Loucy (cell line): ENCODE results near the gene ADAMTS2.

ENCODE experiments used
- H2AFZ ChIP-seq: fragments of 200-600 bp; sonication (generic); 2 replicates; pipeline ENCODE4 v1.6.0; 2016; ENCODE audit warnings: antibody characterized with exemption, mild to moderate bottlenecking, low read length, moderate library complexity
- H3F3A ChIP-seq: fragments of 200-600 bp; 2 replicates; pipeline ENCODE4 v1.6.0; 2016; ENCODE audit warnings: antibody characterized with exemption, low read depth, mild to moderate bottlenecking
- H3K27me3 ChIP-seq: fragments of 200-600 bp; sonication (generic); 2 replicates; pipeline ENCODE4 v1.6.1; 2014; ENCODE audit warnings: low read length, mild to moderate bottlenecking; ENCODE audit not compliant: insufficient read depth, poor library complexity, severe bottlenecking
- H3K36me3 ChIP-seq: fragments of 200-600 bp; sonication (generic); 2 replicates; pipeline ENCODE4 v1.6.1; 2016; ENCODE audit warnings: low read length; ENCODE audit not compliant: insufficient read depth
- H3K4me1 ChIP-seq: fragments of 200-600 bp; sonication (generic); 2 replicates; pipeline ENCODE4 v1.5.1; 2014; ENCODE audit warnings: low read length, mild to moderate bottlenecking; ENCODE audit not compliant: insufficient read depth, poor library complexity, severe bottlenecking
- H3K4me2 ChIP-seq: fragments of 200-600 bp; sonication (generic); 2 replicates; pipeline ENCODE4 v1.6.0; 2014; ENCODE audit warnings: antibody characterized with exemption, low read length, low read depth, mild to moderate bottlenecking; ENCODE audit not compliant: poor library complexity, severe bottlenecking
- H3K4me3 ChIP-seq: fragments of 200-600 bp; sonication (generic); 2 replicates; pipeline ENCODE4 v1.5.1; 2014; ENCODE audit warnings: low read length, mild to moderate bottlenecking, mixed read lengths; ENCODE audit not compliant: poor library complexity, severe bottlenecking
- H3K79me2 ChIP-seq: fragments of 200-600 bp; sonication (generic); 2 replicates; pipeline ENCODE4 v1.6.1; 2014; ENCODE audit warnings: low read length; ENCODE audit not compliant: insufficient read depth
- H3K9ac ChIP-seq: fragments of 200-600 bp; sonication (generic); 2 replicates; pipeline ENCODE4 v1.6.0; 2014; ENCODE audit warnings: mild to moderate bottlenecking, low read depth, low read length, moderate library complexity; ENCODE audit not compliant: poor library complexity, severe bottlenecking
- H3K9me2 ChIP-seq: fragments of 200-600 bp; sonication (generic); replicated peaks from 2 replicates; pipeline ENCODE4 v1.6.1; 2016; ENCODE audit warnings: low read depth, low read length, mixed read lengths
- H3K9me3 ChIP-seq: fragments of 200-600 bp; sonication (generic); 2 replicates; pipeline ENCODE4 v1.6.1; 2014; ENCODE audit warnings: mild to moderate bottlenecking, antibody characterized with exemption, low read length, low read depth; ENCODE audit not compliant: insufficient read depth
- H4K20me1 ChIP-seq: fragments of 200-600 bp; sonication (generic); 2 replicates; pipeline ENCODE4 v1.6.0; 2014; ENCODE audit warnings: antibody characterized with exemption, low read length, mild to moderate bottlenecking; ENCODE audit not compliant: insufficient read depth, poor library complexity, severe bottlenecking
- EZH2phosphoT487 ChIP-seq: fragments of 200-600 bp; IDR thresholded peaks from 2 replicates; pipeline ENCODE4 v1.6.1; 2018; ENCODE audit warnings: antibody characterized with exemption, mild to moderate bottlenecking, moderate library complexity, borderline replicate concordance
- TF ChIP-seq, protein P1 (sequence below): fragments of 200-600 bp; sonication (generic); conservative IDR thresholded peaks from 2 replicates; pipeline ENCODE4 v1.5.1; 2014; ENCODE audit warnings: mild to moderate bottlenecking, antibody characterized with exemption, low read length

The ADAMTS2 gene

DNA sequence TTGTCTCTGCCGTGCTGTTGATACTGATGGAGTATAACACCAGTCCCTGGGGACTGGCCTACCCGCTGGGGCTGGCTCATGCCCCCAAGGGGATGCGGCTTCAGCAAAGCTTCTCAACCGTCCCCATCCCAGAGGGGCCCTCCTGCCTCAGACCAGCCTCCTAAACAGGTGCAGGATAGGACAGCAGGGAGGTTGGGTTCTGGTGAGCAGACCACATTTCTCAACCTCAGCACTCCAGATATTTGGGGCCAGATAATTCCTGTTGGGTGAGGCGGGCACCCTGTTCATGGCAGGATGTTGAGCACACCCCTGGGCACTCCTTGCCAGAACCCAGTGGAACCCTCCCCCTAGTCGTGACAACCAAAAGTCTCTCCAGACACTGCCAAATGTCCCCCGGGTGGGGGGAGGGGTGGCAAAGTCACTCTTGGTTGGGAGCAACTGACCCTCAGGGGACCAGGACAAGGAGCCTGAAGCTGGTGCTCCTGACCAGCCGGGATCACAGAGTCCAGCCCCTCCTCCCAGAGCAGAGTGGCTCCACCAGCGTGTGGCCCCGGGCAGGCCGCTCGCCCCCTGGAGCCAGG lies 177.3 kb downstream of the ADAMTS2 start:
- no peak overlapping the region for H3K4me3 ChIP-seq
- no peak overlapping the region for H3K4me2 ChIP-seq
- no peak overlapping the region for H2AFZ ChIP-seq
- H3K9ac ChIP-seq = no peak overlapping the region
- H3K36me3 ChIP-seq = no peaks in the 10 kb centered on the region
- H3K9me2 ChIP-seq = no peaks in the 10 kb centered on the region
- H3K4me1 ChIP-seq = no peaks in the 10 kb centered on the region
- H3F3A ChIP-seq = no peaks in the 10 kb centered on the region
- no peaks in the 10 kb centered on the region; the same call in 1 of the 2 replicates for H3K9me3 ChIP-seq
- TF ChIP-seq, protein P1, sequence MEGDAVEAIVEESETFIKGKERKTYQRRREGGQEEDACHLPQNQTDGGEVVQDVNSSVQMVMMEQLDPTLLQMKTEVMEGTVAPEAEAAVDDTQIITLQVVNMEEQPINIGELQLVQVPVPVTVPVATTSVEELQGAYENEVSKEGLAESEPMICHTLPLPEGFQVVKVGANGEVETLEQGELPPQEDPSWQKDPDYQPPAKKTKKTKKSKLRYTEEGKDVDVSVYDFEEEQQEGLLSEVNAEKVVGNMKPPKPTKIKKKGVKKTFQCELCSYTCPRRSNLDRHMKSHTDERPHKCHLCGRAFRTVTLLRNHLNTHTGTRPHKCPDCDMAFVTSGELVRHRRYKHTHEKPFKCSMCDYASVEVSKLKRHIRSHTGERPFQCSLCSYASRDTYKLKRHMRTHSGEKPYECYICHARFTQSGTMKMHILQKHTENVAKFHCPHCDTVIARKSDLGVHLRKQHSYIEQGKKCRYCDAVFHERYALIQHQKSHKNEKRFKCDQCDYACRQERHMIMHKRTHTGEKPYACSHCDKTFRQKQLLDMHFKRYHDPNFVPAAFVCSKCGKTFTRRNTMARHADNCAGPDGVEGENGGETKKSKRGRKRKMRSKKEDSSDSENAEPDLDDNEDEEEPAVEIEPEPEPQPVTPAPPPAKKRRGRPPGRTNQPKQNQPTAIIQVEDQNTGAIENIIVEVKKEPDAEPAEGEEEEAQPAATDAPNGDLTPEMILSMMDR = no peak
- no peak for TF ChIP-seq EZH2phosphoT487
- H3K27me3 ChIP-seq = no peaks in the 10 kb centered on the region
- H4K20me1 ChIP-seq = no peaks in the 10 kb centered on the region
- H3K79me2 ChIP-seq = no peaks in the 10 kb centered on the region

DNA sequence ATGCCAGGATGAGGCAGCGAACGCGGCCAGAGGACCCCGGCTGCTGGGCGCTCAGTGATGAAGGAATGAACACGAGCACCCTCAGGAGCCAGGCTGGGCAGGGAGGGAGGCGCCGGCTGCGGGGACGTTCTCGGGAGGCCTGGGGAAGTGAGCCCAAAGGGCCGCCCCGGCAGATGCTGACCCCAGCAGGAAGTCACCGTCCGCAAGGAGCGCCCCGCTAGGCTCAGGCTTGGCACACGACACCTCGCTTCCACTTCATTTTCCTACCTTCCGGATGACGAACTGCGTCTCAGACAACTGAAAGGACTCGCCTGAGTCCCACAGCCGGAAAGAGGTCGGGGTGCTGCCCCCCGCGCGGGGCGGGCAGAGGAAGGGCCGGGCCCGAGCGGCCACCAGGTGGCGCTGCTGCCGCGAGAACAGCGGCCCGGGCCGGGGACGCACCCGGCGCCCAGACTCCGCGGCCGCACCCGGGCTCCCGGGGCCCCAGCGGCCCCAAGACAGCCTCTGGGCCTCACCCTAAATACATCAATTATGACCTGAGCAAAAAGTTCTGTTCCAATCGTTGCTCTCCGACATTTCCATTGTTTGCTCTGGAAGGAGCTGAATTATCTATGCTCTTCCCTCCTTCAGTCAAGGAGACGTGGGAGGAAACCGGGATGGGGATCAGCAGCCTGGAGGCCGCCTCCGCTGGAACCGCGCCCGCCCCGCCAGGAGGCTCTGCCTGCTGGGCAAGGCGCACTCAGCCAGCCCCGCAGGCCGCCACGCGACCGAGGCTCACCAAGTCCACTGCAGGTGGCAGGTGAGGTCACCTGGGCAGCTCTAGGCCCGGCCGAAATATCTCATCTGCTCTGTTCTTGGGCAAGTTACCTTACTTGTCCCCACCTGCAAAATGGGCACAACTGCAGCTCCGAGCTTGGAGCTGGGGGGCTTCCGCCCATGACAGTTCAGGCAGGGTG lies 178.1 kb downstream of the ADAMTS2 start:
- H3K4me2 ChIP-seq = no peak overlapping the region

DNA sequence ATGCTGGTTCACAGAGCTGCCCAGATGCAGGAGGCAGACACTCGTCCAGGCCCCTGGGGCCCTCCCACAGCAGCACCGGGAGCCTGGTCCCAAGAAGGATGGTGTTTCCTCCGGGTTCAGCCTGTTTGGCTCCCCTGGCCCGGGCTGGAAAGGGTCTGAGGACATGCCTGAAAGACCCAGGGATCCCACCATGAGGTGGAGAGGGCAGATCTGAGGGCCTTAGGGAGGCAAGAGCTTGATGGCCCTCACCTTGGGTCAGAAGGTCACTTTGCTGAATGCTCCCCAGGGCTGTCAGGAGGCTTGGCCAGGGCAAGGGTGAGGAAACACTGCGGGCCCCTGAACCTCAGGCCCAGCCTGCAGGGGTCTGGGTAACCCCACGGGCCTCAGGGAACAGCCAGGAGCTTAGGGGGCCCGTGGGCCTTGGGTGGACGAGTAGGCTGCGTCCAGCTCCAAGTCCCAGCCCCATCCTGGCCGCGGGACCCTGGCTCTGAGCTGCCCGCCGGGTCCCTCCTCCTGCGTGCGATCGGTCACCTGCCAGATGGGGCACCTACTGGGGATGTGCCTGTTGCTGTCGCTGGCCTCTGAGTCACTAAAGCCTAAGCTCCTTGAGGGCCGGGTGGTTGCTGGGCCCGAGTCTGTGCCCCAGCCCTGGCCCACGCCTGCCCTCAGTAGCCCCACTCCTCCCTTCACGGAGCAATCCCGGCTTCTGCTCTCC lies 178.9 kb downstream of the ADAMTS2 start:
- Histone ChIP-seq H2AFZ (no peak overlapping the region), H3K9me2 (no peaks in the 10 kb centered on the region), H3K79me2 (no peaks in the 10 kb centered on the region), H3K4me2 (no peak overlapping the region), H3K9me3 (no peaks in the 10 kb centered on the region; the same call in 1 of the 2 replicates), H3K27me3 (no peaks in the 10 kb centered on the region), H3K9ac (no peak overlapping the region), H3F3A (no peaks in the 10 kb centered on the region), H4K20me1 (no peaks in the 10 kb centered on the region), H3K36me3 (no peaks in the 10 kb centered on the region), H3K4me3 (no peak overlapping the region), H3K4me1 (no peaks in the 10 kb centered on the region)
- no peak for TF ChIP-seq EZH2phosphoT487
- TF ChIP-seq, protein P1 = no peak

More for the DNA sequence above, 178.1 kb downstream of the ADAMTS2 start:
- no peaks in the 10 kb centered on the region for H3K4me1 ChIP-seq
- H2AFZ ChIP-seq = no peak overlapping the region
- no peak overlapping the region for H3K9ac ChIP-seq
- H3K9me2 ChIP-seq = no peaks in the 10 kb centered on the region
- no peak overlapping the region for H3K4me3 ChIP-seq
- no peaks in the 10 kb centered on the region for H3F3A ChIP-seq
- no peaks in the 10 kb centered on the region; the same call in 1 of the 2 replicates for H3K9me3 ChIP-seq
- no peaks in the 10 kb centered on the region for H3K36me3 ChIP-seq
- TF ChIP-seq, protein P1 = peak; percentile 26; the same call in 1 of the 2 replicates
- no peak for TF ChIP-seq EZH2phosphoT487
- no peaks in the 10 kb centered on the region for H4K20me1 ChIP-seq
- no peaks in the 10 kb centered on the region for H3K79me2 ChIP-seq
- no peaks in the 10 kb centered on the region for H3K27me3 ChIP-seq
